Measurements from ENCODE around the gene RPUSD4. TPM values are rescaled to one million over a fixed set of nuclear protein-coding genes. Genes with fewer than 3 reads are reported as not detected.

Gene RPUSD4
- total and polyA plus RNA-seq, 2 donors (not counting 1 experiment from before 2014, with no cell fraction given), result 24.5 to 50.4 TPM

GRCh38 chr11:126191379-126192073 lies 19.9 kb downstream of the RPUSD4 start:
- H3K36me3 ChIP-seq (replicated peaks in 1 of 2; ENCODE audit: control extremely low read depth in 1 of 2, control insufficient read depth in 1 of 2, extremely low read depth in 1 of 2, insufficient read depth in 2 of 2, low read length in 1 of 2), result peaks cover 6 to 41% of the 10 kb centered on the region in 2 experiments
- intact Hi-C loops (cut with micrococcal nuclease), result no loop called here

DNA sequence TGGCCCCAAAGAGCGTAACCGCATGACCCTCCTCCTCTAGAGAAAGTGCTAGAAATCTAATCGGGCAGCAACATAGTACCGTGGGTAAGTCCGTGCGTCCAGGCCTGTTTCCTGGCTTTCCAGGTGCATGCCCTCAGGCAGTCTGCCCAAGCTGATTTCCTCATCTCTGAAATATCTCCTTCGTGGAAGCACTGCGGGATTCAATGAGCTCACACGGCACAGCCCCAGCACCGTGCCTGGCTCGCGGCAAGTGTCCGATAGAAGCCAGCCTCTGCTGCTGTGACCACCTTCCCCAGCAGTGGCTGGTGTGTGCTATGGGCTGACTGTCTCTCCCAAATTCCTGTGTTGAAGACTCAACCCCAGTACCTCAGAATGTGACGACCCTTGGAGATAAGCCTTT lies 20.7 kb downstream of the RPUSD4 start:
- Histone ChIP-seq H3K4me3 (ENCODE audit: control extremely low read depth in 1 of 5, extremely low read depth in 1 of 5, insufficient read depth in 1 of 5, low read depth in 2 of 5, low read length in 4 of 5) (no peak overlapping the region), H3K27ac (ENCODE audit: low read length in 2 of 2) (no peak overlapping the region), H2AFZ (ENCODE audit: insufficient read depth, low read depth, low read length, poor library complexity, severe bottlenecking) (no peak overlapping the region), H3K79me2 (ENCODE audit: control insufficient read depth, insufficient read depth, low read length) (no peaks in the 10 kb centered on the region), H3K36me3 (replicated peaks in 1 of 2; ENCODE audit: control extremely low read depth in 1 of 2, control insufficient read depth in 1 of 2, extremely low read depth in 1 of 2, insufficient read depth in 2 of 2, low read length in 1 of 2) (peaks cover 3 to 36% of the 10 kb centered on the region in 2 experiments), H3K9ac (ENCODE audit: low read length) (no peak overlapping the region), H3K9me3 (ENCODE audit: control extremely low read depth in 1 of 3, control insufficient read depth in 2 of 3, insufficient read depth in 1 of 3, low read length in 2 of 3) (peaks cover 0 to 5% (median 0%) of the 10 kb centered on the region in 3 donors), H3K27me3 (replicated peaks in 1 of 4; ENCODE audit: control extremely low read depth in 1 of 4, control insufficient read depth in 3 of 4, insufficient read depth in 4 of 4, low read length in 3 of 4) (no peaks in the 10 kb centered on the region), H3K4me2 (replicated peaks; ENCODE audit: low read depth, low read length, poor library complexity, severe bottlenecking) (no peak overlapping the region), H3K4me1 (ENCODE audit: control insufficient read depth in 2 of 2, insufficient read depth in 2 of 2, low read length in 2 of 2) (peaks cover 6 to 16% of the 10 kb centered on the region in 2 donors), H4K20me1 (ENCODE audit: control insufficient read depth, insufficient read depth, low read length, poor library complexity, severe bottlenecking) (no peaks in the 10 kb centered on the region)
- H3K9me3 Mint-ChIP-seq (ENCODE audit: insufficient read depth), result no peaks in the 10 kb centered on the region
- H3K27me3 Mint-ChIP-seq, result no peaks in the 10 kb centered on the region
- intact Hi-C loops (cut with micrococcal nuclease), result no loop called here
- no peak for ATAC-seq (ENCODE audit: low read depth)
- 93% methylated on average over 13 of the region's 14 CpGs for WGBS (ENCODE audit: insufficient coverage)
- TF ChIP-seq, protein P1, sequence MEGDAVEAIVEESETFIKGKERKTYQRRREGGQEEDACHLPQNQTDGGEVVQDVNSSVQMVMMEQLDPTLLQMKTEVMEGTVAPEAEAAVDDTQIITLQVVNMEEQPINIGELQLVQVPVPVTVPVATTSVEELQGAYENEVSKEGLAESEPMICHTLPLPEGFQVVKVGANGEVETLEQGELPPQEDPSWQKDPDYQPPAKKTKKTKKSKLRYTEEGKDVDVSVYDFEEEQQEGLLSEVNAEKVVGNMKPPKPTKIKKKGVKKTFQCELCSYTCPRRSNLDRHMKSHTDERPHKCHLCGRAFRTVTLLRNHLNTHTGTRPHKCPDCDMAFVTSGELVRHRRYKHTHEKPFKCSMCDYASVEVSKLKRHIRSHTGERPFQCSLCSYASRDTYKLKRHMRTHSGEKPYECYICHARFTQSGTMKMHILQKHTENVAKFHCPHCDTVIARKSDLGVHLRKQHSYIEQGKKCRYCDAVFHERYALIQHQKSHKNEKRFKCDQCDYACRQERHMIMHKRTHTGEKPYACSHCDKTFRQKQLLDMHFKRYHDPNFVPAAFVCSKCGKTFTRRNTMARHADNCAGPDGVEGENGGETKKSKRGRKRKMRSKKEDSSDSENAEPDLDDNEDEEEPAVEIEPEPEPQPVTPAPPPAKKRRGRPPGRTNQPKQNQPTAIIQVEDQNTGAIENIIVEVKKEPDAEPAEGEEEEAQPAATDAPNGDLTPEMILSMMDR (IDR thresholded peaks at IDR 0.05), result no peak
- no peak for TF ChIP-seq EZH2 (IDR thresholded peaks at IDR 0.05; ENCODE audit: borderline replicate concordance, insufficient read depth, low read depth, low read length, poor library complexity, severe bottlenecking)
- peaks cover 22% of the 10 kb centered on the region for H3K4me1 Mint-ChIP-seq
- no peak overlapping the region for H3K4me3 Mint-ChIP-seq
- POLR2A ChIA-PET, result no interaction called here
- no peak for DNase-seq
- CTCF ChIA-PET, result no interaction called here
- no peak overlapping the region for H3K27ac Mint-ChIP-seq

More at GRCh38 chr11:126191379-126192073, 19.9 kb downstream of the RPUSD4 start:
- Histone ChIP-seq H4K20me1 (ENCODE audit: control insufficient read depth, insufficient read depth, low read length, poor library complexity, severe bottlenecking) (no peaks in the 10 kb centered on the region), H3K4me3 (ENCODE audit: control extremely low read depth in 1 of 5, extremely low read depth in 1 of 5, insufficient read depth in 1 of 5, low read depth in 2 of 5, low read length in 4 of 5) (no peak overlapping the region), H3K4me2 (replicated peaks; ENCODE audit: low read depth, low read length, poor library complexity, severe bottlenecking) (no peak overlapping the region), H3K79me2 (ENCODE audit: control insufficient read depth, insufficient read depth, low read length) (no peaks in the 10 kb centered on the region), H3K27ac (ENCODE audit: low read length in 2 of 2) (no peak overlapping the region), H2AFZ (ENCODE audit: insufficient read depth, low read depth, low read length, poor library complexity, severe bottlenecking) (no peak overlapping the region), H3K4me1 (ENCODE audit: control insufficient read depth in 2 of 2, insufficient read depth in 2 of 2, low read length in 2 of 2) (peaks cover 6 to 16% of the 10 kb centered on the region in 2 donors), H3K9ac (ENCODE audit: low read length) (no peak overlapping the region), H3K27me3 (replicated peaks in 1 of 4; ENCODE audit: control extremely low read depth in 1 of 4, control insufficient read depth in 3 of 4, insufficient read depth in 4 of 4, low read length in 3 of 4) (no peaks in the 10 kb centered on the region), H3K9me3 (ENCODE audit: control extremely low read depth in 1 of 3, control insufficient read depth in 2 of 3, insufficient read depth in 1 of 3, low read length in 2 of 3) (peaks cover 0 to 10% (median 0%) of the 10 kb centered on the region in 3 donors)
- DNase-seq (no peak), ATAC-seq (ENCODE audit: low read depth) (no peak)
- no peak for TF ChIP-seq EZH2 (IDR thresholded peaks at IDR 0.05; ENCODE audit: borderline replicate concordance, insufficient read depth, low read depth, low read length, poor library complexity, severe bottlenecking)
- TF ChIP-seq, protein P1 (IDR thresholded peaks at IDR 0.05), result no peak
- ChIA-PET CTCF (interaction anchor here (5.1 kb wide), 1 partner anchor 267 kb away, joined by 29 read pairs; no protein-coding TSS in a partner anchor), POLR2A (no interaction called here)
- Mint-ChIP-seq H3K27me3 (no peaks in the 10 kb centered on the region), H3K27ac (no peak overlapping the region), H3K9me3 (ENCODE audit: insufficient read depth) (no peaks in the 10 kb centered on the region), H3K4me1 (peaks cover 22% of the 10 kb centered on the region), H3K4me3 (no peak overlapping the region)
- 95% methylated on average over 11 of the region's 11 CpGs for WGBS (ENCODE audit: insufficient coverage)

All from B cell (primary cell).